HG02943 (cell line): ENCODE data around the gene CDHR4.
A peak's percentile ranks its signal among the peaks of the same experiment; 100 is the strongest.
"Not testable (repeated sequence)": the region's sequence is repeated elsewhere in the genome, so short reads cannot be mapped to it uniquely, and the experiment has no call there.

Source experiments
- ATAC-seq: cut with Tn5 transposase; IDR thresholded peaks from one replicate; pipeline ENCODE4 v1.9.1; 2021; ENCODE audit warnings: mild to moderate bottlenecking, low read depth, moderate library complexity; ENCODE audit not compliant: unreplicated experiment

CDHR4 gene, protein sequence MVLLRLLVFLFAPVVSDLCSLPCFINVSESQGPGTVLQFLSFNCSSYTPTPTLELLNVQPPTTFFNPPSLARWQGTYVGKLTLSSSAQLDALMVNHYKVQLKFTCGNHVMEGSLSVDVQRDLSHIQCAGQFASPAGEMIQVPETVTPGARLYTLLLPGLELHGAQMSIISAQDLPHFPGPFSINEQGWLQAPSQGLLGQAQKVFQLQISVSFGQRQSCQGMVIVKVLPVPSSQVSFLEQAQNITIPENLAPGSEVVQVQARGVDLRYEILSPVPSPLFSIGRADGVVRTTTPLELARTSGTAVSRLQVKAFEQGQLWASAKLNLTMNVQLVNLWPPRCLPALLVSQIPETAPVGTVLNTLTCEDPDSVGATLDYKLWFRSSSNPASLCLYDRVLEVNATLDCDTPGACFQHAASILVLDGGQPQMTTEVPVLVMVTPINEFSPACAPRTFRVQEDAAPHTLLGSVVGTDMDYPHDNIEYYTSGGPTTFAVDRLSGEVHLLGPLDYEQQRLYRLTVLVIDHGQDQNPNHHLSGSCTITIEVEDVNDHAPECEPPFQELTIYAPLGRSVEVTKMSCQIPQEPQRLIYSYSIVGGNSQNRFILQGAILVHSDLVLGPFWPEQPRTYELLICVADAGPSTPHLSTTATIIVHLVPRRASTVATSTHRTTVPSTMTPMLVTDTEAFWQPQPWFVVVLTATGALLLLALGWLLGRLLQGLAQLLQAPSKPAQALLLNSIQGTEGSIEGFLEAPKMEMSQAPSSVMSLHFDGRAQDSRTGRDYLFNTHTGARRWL

DNA sequence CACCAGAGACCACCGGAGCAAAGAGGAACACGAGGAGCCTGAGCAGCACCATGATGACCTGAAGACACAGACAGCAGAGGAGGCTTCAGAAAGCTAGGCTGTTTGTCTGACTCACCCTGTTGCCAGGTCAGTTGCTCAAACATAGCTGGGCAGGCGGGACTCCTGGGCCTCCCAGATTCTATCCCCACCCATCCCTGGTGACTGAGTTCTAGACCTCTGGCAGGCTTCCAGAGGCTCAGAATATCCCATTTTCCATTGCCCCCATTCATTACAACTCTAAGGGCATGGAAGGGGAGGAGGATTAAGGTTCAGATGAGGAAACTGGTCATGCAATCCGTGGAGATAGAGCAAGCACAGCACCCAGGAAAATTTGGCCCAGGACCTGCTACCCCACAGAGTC lies at the start of gene CDHR4:
CDHR4 (minus strand) TSS at position 113 of the 400 bp plus-strand sequence; CDS start at position 52, 61 bp downstream.
- ATAC-seq: no peak

DNA sequence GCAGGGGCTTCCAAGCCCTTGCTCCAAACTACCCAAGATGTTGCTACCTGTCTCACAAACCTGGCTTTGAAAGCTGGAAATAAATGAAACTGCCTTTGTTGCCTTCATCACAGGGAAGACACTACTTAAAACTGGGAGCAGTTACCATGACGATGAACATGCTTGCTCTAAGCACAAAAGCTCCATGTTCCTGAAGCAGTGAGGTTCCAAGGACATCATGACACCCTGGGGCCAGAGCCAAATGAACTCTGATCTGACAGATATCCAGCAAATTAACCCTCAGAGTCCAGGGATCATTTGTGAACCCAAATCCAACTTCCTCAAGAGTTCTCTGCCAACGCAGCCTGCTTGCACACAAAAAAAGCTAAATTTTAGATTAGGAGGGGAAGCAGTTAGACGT lies 46.0 kb upstream of the CDHR4 start:
- no peak for ATAC-seq

DNA sequence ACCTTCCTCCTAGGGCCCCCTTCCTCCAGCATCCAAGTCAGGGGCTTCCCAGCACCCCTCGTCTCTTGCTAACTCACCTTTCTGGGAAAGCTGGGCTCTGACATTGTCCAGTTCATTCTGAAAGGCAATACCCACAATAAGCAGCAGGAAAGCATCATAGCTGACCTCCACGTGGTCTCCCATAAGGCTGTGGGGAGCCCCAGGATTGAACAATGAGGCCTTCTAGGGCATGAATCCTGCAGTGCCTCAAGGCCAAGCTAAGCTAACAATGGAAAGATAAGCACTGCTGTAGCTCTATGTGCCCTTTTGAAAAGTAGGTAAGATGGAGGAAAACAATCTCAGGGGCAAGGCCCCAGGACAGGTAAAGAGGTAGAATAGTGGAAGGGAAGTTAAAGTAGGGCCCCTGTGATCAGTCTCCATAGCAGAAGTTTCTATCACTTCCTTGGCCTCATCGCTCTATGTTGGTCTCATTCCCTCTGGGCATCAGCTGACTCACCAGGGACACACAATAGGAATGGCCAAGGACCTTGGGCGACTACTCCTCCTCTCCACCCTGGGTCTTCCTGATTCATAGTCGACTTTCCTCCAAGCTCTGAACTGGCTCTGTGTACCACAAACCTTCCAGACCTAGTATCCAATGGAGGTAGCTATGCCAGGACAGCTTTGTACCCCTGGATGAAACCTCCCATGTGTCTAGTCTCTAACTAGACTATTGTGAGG lies 45.0 kb upstream of the CDHR4 start:
- ATAC-seq: no peak

DNA sequence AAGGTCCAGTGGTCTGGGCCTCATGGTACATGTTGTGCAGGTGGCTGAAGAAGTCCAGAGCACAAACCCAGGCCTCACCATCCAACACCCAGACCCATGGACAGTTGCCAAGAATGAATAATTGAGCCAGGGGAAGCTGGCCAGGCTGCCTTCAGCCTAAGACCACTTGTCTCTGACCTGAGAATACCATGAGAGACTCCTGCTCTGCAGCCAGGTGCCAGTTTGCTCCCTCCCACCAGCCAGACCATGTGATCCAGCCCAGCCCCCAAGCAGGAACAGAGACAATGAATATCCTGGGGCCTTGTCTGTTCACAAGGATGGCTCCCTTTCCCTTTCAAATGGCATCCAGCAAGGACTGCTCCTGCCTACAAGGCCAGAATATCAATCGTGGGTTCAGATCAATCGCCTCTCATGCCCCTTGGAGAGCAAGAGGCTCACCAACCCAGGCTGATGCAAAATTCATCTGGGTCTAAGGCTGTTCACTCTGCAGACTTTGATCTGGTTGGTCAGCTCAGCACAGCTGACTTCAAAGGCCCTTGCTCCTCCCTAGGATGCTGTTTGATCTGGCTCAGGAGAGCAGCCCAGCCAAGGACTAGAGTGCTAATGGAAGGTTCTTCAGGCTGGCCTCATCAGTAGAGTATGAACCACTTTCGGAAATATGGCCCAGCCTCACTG lies 43.3 kb upstream of the CDHR4 start:
- no peak for ATAC-seq

DNA sequence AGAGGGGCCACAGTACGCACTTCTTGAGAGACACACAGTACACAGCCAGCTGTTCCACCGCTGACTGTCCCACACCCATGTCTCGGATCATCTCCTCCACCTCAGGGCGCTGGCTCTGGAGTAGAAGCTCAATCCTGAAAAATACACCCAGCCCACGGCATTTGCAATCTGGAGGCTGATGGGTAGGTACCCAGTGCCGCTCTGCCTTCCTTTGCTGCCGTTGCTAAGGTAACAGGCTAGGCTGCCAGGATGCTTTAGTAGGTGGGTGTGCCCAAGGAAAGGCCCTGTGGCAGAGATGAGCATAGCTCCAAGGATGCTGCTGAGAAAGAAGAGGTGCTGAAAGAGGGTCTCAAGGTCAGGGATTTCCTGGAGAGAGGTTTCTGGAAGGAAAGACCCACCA lies 42.1 kb upstream of the CDHR4 start:
- no peak for ATAC-seq

DNA sequence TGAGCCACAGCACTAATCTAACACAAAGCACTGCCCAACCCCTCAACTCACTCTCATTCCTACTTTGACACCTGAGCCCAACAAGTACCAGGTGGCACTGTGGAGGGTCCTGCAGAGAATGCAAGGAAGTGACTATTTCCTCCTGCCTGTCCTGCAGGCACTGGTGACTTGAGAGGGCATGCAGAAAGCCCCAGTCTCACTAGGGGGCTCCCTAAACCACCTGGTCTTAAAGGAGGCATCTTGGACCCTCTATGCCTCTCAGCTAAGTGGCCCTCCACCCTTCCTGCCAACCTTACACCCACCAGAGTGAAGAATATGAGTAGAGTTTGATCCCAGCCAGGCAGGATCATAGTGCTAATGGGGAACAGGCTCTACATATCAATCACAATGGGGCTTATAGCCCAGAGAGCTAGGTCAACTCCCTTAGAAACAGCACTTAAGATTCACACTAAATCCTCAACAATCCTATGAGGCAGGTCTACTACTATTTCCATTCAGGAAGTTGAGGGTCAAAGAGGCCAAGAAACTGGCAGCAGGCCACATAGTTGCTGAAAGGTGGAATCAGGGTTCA lies 41.5 kb upstream of the CDHR4 start:
- ATAC-seq: no peak

DNA sequence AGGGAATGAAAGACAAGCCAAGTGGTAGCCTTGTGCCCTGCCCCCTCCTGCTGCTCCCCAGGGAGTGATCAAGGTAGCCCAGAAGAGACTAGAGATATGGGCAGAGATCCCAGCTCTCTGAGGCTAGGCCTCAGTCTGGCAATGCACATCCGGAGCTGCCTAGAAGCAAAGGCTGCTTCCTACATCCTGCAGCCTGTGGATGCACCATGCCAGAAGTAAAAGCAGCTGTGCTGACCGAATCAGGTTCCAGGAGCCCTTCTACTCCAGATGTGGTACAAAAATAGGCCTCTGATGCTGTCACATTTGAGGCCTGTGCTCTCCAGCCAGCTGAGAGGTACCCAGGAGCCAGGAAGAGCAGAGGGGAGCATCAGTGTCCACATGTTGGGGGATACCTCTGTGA lies 40.7 kb upstream of the CDHR4 start:
- ATAC-seq: no peak

DNA sequence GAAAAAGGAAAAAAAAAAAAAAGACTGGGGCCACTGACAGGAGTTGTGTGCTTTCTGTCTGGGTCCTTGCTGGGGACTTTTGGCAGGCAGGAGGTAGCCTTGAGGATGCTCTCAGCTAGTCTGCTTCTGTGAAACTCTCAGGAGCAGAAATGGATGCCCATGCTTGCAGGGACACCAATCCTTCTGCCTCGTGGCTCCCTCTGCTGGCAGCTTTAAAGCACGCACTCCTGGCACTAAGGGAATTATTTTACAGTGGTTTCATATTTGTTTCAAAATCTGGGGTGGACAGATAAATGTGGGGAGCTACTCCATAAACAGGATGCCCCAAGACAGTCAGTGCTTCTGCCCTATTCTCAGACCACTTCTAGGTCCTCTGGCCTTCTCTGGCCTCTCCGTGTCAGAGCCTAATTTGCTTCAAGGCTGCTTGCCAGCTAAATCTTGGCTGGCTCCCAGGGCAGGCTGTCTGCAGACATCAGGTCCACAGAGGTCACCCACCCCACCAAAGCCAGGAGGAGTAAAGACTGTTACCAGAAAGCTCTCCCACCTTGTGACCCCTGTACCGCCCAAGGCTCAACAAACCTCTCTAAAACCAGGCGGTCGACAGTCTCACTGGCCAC lies 39.6 kb upstream of the CDHR4 start:
- no peak for ATAC-seq

DNA sequence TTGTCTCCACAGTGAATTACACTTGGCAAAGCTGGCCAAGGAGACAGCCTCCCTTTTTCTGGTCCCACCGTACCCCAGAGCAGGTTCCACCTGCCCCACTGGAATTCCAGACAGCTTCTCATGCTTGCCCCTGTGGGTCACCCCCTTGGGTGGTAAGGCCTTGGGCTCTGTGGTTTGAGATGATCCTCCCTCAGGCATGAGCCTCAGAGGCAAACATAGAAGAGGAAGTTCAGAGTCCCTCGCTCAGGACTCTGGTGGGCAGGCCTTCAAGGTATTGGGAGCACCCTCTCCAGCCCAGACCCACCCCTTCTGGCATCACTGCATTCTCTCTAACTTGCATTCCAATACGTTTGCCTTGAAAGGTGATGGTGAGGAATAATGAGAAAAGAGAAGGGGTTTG lies 31.7 kb upstream of the CDHR4 start:
- no peak for ATAC-seq

DNA sequence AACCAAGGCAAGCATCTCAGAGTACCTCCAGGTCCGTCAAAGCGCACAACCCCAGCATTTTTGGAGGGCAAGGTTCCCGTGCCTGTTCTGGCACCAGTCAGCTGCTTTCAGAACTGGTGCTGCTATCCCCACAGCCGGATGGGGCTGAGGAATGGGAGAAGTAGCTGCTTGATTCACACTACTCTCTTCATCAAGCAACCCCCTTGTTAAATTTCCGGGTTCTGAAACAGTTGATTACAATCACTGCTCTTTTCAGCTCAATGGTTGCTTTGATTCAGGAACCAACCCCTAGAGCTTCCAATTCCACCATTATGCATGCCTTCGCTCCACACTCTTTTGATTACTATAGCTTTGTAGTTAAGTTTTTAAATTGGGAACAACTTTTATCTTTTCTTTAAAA lies 26.3 kb upstream of the CDHR4 start:
- ATAC-seq: no peak

DNA sequence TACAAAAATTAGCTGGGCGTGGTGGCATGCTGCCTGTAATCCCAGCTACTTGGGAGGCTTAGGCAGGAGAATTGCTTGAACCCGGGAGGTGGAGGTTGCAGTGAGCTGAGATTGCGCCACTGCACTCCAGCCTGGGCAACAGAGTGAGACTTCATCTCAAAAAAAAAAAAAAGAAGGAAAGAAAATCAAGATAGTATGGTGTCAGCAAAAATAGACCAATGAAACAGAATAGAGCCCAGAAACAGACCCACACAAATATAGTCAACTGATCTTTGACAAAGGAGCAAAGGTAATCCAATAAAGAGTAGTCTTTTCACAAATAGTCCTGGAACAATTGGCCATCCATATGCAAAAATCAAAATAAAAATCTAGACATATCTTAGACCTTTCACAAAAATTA lies 23.5 kb upstream of the CDHR4 start:
- ATAC-seq: not testable (repeated sequence)

DNA sequence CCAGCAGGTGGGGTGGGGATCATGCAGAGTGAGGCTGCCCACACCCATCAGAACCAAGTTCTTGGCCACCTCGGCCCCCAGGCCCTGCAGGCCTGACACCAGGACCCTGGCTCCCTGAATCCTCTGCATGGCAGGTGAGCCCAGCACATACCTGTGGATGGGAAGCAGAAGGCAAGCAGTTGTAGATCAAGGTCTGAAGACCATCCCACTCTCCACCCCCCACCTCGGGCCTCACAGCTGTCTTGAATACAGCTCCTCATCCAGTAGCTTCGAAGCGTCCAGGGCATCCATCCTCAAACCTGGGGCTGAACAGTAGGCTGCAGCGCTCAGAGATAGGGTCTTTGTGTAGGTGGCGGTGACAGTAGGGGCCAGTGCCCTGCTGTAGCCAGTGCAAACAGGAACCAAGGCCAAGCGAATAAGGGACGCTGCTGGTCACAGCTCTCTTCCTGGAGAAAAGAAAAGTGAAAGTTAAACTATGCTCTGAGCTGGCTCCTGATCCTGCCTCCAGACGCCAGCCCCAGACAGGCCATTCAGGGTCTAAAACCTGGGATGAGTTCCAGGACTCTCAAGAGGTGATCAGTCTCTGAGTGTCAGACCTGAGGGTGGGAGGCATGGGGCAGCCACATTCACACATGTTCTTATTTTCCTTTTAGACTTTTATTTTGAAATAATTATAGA lies 14.0 kb upstream of the CDHR4 start, which contains the start of gene UBA7:
UBA7 (minus strand) TSS at position 457 of the 678 bp plus-strand sequence; CDS start at position 291, 166 bp downstream.
- peak; percentile 51 for ATAC-seq

DNA sequence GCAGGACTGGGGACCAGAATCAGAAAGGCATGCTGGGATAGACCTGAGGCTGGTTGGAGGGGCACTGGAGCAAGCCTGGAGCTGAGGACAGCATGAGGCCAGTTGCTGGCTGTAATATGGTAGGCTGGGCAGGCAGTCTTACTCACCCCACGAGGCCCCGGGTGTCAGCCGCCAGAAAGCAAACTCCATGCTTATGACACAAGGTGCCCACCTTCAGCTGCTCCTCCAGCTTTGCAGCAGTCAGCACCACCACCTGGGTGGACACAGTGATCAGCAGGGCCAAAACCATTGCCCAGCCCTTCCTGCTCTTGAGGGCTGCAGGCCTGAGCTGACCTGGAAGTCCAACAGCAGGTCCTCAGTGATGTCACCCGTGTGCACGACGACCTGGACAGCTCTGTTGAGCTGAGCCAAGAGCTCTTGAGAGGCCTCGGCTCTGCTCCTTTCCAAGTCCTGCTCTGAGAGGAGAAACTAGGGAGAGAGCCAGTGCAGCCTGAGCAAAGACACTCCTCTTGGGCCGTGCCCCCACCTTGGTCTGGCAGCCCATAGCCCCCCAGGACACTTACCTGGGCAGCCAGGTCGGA lies 13.3 kb upstream of the CDHR4 start:
- no peak for ATAC-seq

DNA sequence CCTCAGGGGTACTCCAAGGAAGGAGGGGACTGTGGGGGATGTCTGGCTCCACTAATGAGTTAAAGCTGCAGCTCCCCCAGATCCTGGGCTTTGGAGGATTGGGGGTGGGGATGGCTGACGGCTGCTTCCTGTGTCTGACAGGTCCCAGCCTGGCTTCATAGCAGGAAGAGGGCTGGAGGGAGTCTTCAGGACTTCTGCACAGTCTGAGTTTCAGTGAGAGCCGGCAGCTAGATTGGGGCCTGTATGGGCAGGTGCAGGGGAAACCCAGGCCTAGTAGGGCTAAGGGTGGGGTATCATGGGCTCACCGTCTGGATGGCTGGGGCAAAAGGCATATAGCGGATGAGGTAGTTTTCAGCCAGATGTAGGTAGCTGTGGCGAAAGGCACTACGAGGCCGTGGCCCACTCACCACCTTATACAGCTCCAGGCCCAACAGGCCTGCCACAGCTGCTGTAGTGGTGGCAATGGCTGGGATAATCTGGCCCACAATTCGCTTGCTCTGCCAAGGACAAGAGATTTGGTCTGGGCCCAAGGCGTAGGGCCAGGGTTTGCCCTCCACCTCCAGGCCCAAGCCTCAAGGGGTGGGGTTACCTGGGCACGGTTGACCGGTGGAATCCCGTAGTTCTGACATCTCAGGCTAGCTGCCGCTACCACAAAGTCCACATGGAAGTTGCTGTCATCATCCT lies 7.9 kb upstream of the CDHR4 start:
- ATAC-seq: no peak

DNA sequence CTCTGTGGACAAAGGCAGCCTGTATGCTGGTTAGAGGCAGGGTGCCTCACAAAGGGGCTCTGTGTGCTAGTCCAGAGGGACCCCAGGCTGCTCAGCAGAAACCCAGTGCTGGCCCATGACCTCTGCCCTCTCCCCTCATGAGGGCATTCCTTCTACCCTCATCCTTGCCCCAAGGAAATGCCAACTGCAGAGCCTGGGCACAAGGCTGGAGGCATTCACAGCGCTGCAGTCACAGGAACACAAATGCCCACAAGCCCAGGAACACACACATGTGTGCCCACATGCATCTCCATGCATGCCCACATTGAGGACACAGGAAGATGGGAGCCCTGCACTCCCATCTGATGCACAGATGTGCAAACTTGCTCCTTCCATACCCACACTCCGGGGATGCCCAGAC lies 7.2 kb upstream of the CDHR4 start:
- ATAC-seq: no peak

DNA sequence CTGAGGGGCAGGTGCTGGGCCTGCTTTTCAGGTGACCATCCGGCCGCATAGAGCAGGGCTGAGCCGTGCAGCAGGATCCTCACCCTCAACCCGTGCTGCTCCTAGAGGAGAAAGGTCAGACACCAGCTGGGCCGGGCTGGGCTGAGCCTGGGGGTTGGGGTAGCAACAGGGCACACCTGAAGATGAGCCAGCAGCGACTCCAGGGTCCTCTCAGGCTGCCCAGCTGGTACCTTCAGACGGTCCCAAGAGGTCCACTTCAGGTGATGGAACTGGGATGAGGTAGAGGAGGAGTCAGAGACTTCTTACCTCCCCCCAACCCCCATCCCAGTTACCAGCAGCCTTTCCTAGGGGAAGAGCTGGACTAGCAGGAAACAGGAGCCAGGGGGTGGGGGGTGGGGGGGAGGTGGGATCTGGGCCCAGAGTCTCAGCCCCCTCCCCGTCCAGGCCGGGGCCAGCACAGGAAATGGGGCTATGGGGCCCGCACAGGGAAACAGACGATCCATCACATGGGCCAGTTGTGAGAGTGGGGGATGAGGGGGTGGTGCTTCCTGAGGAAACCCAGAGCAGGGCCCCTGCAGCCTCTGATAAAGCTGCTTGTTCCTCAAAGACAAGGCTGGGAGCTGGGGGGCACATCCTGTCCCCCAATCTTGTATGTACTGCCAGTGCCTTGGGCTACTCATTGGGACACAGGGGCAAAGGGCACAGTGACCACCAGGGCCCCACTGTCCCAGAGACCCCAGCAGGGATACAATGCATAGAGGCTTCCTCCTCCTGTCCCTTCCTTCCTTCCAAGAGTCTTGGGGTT lies 6.4 kb upstream of the CDHR4 start:
- ATAC-seq: no peak

DNA sequence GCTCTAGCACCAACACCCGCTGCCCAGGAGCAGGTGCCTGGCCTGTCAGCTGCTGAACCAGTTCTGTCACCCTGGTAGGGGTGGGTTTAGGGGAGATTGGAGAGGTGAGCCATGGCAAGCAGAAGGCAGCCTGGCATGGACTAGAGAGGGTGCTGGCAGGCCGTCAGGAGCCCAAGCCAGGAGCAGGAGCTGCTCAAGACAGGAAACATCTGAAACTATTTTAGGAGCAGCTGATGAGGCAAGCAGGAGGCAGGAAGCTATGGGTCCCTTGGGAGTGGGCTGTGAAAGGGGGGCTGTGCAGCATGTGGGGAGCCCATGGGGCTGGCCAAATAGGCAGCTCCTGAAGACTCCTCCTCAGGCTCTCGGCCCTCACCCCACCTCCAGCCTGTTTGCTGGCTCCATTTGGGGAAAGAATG lies 5.7 kb upstream of the CDHR4 start:
- no peak for ATAC-seq
